ENCODE results near the gene CTAGE15. TPM values are rescaled to one million over a fixed set of nuclear protein-coding genes. Genes with fewer than 3 reads are reported as not detected.

The CTAGE15 gene, protein sequence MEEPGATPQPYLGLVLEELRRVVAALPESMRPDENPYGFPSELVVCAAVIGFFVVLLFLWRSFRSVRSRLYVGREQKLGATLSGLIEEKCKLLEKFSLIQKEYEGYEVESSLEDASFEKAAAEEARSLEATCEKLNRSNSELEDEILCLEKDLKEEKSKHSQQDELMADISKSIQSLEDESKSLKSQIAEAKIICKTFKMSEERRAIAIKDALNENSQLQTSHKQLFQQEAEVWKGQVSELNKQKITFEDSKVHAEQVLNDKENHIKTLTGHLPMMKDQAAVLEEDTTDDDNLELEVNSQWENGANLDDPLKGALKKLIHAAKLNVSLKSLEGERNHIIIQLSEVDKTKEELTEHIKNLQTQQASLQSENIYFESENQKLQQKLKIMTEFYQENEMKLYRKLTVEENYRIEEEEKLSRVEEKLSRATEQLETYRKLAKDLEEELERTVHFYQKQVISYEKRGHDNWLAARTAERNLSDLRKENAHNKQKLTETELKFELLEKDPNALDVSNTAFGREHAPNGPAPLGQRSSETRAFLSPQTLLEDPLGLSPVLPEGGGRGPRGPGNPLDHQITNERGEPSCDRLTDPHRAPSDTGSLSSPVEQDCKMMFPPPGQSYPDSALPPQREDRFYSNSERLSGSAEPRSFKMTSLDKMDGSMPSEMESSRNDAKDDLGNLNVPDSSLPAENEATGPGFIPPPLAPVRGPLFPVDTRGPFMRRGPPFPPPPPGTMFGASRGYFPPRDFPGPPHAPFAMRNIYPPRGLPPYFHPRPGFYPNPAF
- total RNA-seq, result not detected

DNA sequence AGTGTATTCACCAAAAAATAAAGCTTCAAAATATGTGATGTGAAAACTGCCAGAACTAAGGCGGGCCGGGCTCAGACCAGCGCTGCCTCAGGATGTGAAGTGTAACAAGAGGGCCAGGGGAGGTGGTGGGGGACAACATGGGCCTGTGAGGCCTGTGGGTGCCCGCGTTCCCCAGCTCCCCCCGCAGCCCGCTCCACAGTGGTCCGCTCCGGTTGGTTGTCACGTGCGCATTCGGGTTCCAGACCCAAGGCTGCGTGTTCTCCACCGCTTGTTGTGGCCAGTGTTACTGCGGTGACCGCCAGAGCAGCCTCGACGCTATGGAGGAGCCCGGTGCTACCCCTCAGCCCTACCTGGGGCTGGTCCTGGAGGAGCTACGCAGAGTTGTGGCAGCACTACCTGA, at the start of gene CTAGE15:
TSS of gene CTAGE15 (plus strand) at position 301 of the 400 bp plus-strand sequence. CDS start at position 318, 17 bp downstream.

DNA sequence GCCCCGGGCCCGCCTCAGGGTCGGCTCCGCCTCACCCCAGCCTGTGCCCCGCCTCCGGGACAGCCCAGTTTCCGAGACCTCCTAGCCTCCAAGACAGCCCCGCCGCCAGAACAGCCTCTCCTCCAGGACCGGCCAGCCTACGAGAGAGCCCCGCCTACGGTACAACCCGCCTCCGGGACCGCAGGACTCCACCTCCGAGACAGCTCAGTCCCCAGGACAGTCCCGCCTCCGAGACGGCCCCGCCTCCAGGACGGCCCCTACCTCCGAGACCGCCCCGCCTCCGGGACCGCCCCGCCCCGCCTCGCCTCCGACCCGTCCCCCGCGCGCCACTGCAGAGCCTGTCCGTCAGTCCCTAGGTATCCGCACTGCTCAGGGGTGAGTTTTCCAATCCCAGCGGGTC, 49.0 kb downstream of the CTAGE15 start, which contains the start of gene TCAF2:
TSS of gene TCAF2 (plus strand) at position 329 of the 400 bp plus-strand sequence.

Small RNA genes lying within 50 kb of the gene (small RNA-seq; reads per million reads assigned to genes)
- gene AC073264.2 (0 reads per million in 2 donors), gene RNU6-162P (0 reads per million in 2 donors)

Other genes starting within 250 kb of the CTAGE15 start
- gene FAM131B, start 209.1 kb upstream of the CTAGE15 start, total RNA-seq, result not detected
- 10 to 100 TPM; 10.7 to 18.3 TPM for gene ZYX, start 190.5 kb upstream of the CTAGE15 start, total RNA-seq
- not detected for gene EPHA1, start 162.9 kb upstream of the CTAGE15 start, total RNA-seq
- gene TAS2R60, start 128.3 kb upstream of the CTAGE15 start, total RNA-seq, result not detected
- not detected for gene TAS2R41, start 93.9 kb upstream of the CTAGE15 start, total RNA-seq
- gene TCAF2, start 49.2 kb downstream of the CTAGE15 start, total RNA-seq, result under 1 TPM; 0.33 to 0.69 TPM
- not detected for gene CTAGE6, start 185.9 kb downstream of the CTAGE15 start, total RNA-seq

All from melanocyte of skin (primary cell).